Activated naive CD8-positive, alpha-beta T cell (primary cell): ENCODE measurements around the gene JAML.

ENCODE experiments used
- H3K27ac Mint-ChIP-seq: one replicate; pipeline ENCODE4 v1.8.0; 2021; ENCODE audit warnings: mixed read lengths
- H3K27me3 Mint-ChIP-seq: one replicate; pipeline ENCODE4 v1.8.0; 2021; ENCODE audit warnings: mixed read lengths
- H3K36me3 Mint-ChIP-seq: one replicate; pipeline ENCODE4 v1.8.0; 2021; ENCODE audit warnings: mixed read lengths
- H3K4me1 Mint-ChIP-seq: one replicate; pipeline ENCODE4 v1.8.0; 2021; ENCODE audit warnings: low read depth, mixed read lengths
- H3K4me3 Mint-ChIP-seq: one replicate; pipeline ENCODE4 v1.8.0; 2021; ENCODE audit warnings: mild to moderate bottlenecking, mixed read lengths
- H3K9me3 Mint-ChIP-seq: one replicate; pipeline ENCODE4 v1.8.0; 2021; ENCODE audit warnings: low read depth, mixed read lengths

JAML gene

GRCh38 chr11:118230088-118230487, 5.3 kb upstream of the JAML start:
- H3K27ac Mint-ChIP-seq = no peak overlapping the region
- peaks cover 6% of the 10 kb centered on the region for H3K9me3 Mint-ChIP-seq
- H3K36me3 Mint-ChIP-seq = peaks cover 57% of the 10 kb centered on the region
- H3K4me3 Mint-ChIP-seq = no peak overlapping the region
- H3K27me3 Mint-ChIP-seq = no peaks in the 10 kb centered on the region
- H3K4me1 Mint-ChIP-seq = peaks cover 64% of the 10 kb centered on the region

GRCh38 chr11:118229274-118229847, 4.5 kb upstream of the JAML start:
- H3K4me1 Mint-ChIP-seq = peaks cover 62% of the 10 kb centered on the region
- peaks cover 7% of the 10 kb centered on the region for H3K9me3 Mint-ChIP-seq
- H3K4me3 Mint-ChIP-seq = no peak overlapping the region
- peaks cover 54% of the 10 kb centered on the region for H3K36me3 Mint-ChIP-seq
- H3K27ac Mint-ChIP-seq = no peak overlapping the region
- no peaks in the 10 kb centered on the region for H3K27me3 Mint-ChIP-seq

GRCh38 chr11:118227865-118228785, 3.3 kb upstream of the JAML start:
- H3K27ac Mint-ChIP-seq = no peak overlapping the region
- peak overlapping the region; percentile 72 for H3K4me3 Mint-ChIP-seq
- H3K27me3 Mint-ChIP-seq = no peaks in the 10 kb centered on the region
- H3K36me3 Mint-ChIP-seq = peaks cover 44% of the 10 kb centered on the region
- H3K9me3 Mint-ChIP-seq = peaks cover 7% of the 10 kb centered on the region
- peaks cover 53% of the 10 kb centered on the region for H3K4me1 Mint-ChIP-seq

DNA sequence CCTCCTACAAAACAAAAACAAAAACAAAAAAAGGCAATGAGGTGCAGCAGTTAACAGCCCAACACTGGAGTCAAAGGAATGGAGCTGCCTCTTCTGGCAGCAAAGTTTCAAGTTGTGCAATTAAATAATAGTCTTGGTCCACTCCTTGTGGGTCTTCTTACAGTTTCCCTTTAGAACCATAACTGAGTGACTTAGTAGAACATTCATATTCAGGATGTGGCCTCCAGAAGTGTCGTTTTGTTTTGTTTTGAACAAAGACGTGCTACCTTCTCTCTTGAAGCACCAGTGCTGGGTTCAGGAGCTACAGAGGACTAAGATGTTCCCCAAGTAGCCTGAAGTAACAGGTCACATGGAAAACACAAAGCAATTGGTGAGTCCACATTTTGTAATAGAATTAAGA, 2.0 kb upstream of the JAML start:
- peaks cover 42% of the 10 kb centered on the region for H3K36me3 Mint-ChIP-seq
- H3K27ac Mint-ChIP-seq = no peak overlapping the region
- peaks cover 54% of the 10 kb centered on the region for H3K4me1 Mint-ChIP-seq
- H3K27me3 Mint-ChIP-seq = no peaks in the 10 kb centered on the region
- peak overlapping the region; percentile 72 for H3K4me3 Mint-ChIP-seq
- peaks cover 7% of the 10 kb centered on the region for H3K9me3 Mint-ChIP-seq

GRCh38 chr11:118226296-118226695, 1.5 kb upstream of the JAML start:
- Mint-ChIP-seq H3K27me3 (no peaks in the 10 kb centered on the region), H3K4me1 (peaks cover 59% of the 10 kb centered on the region), H3K9me3 (peaks cover 7% of the 10 kb centered on the region), H3K4me3 (peak overlapping the region; percentile 72), H3K27ac (no peak overlapping the region), H3K36me3 (peaks cover 42% of the 10 kb centered on the region)

- Mint-ChIP-seq H3K36me3 (peaks cover 48% of the 10 kb centered on the region), H3K4me3 (peak overlapping the region; percentile 98), H3K27ac (no peak overlapping the region)
Measured at GRCh38 chr11:118223992-118224391, 819 bp downstream of the JAML start.

DNA sequence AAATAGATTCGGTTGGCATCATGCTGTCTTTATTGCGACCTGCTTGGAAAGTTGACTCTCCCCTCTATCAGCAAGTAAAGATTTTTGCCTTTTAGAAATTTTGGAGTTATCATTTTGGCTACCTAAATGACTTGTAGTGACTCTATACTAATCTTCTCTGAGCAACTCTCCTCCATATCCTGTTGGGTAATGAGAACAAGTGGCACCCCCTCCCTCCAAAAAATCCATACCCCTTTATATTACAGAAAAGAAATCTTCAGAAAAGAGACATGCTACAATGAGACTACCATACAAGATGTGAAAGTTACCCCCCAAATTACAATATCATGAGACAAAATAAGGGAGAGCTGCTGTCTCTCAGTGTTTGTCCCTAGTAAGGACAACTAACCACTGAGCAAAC, 1.2 kb downstream of the JAML start:
- H3K4me3 Mint-ChIP-seq = peak overlapping the region; percentile 98
- H3K4me1 Mint-ChIP-seq = peaks cover 84% of the 10 kb centered on the region
- no peaks in the 10 kb centered on the region for H3K27me3 Mint-ChIP-seq
- no peak overlapping the region for H3K27ac Mint-ChIP-seq
- H3K36me3 Mint-ChIP-seq = peaks cover 51% of the 10 kb centered on the region
- H3K9me3 Mint-ChIP-seq = peaks cover 7% of the 10 kb centered on the region

More at GRCh38 chr11:118223992-118224391, 819 bp downstream of the JAML start:
- H3K27me3 Mint-ChIP-seq = no peaks in the 10 kb centered on the region
- H3K4me1 Mint-ChIP-seq = peaks cover 82% of the 10 kb centered on the region
- peaks cover 7% of the 10 kb centered on the region for H3K9me3 Mint-ChIP-seq

GRCh38 chr11:118222437-118222836, 2.4 kb downstream of the JAML start:
- Mint-ChIP-seq H3K36me3 (peaks cover 45% of the 10 kb centered on the region), H3K9me3 (peaks cover 7% of the 10 kb centered on the region), H3K27me3 (no peaks in the 10 kb centered on the region), H3K4me1 (peaks cover 84% of the 10 kb centered on the region), H3K4me3 (peak overlapping the region; percentile 98), H3K27ac (no peak overlapping the region)

GRCh38 chr11:118221419-118221818, 3.4 kb downstream of the JAML start:
- peaks cover 7% of the 10 kb centered on the region for H3K9me3 Mint-ChIP-seq
- peaks cover 84% of the 10 kb centered on the region for H3K4me1 Mint-ChIP-seq
- peak overlapping the region; percentile 98 for H3K4me3 Mint-ChIP-seq
- no peak overlapping the region for H3K27ac Mint-ChIP-seq
- H3K36me3 Mint-ChIP-seq = peaks cover 38% of the 10 kb centered on the region
- no peaks in the 10 kb centered on the region for H3K27me3 Mint-ChIP-seq

GRCh38 chr11:118219732-118220131, 5.1 kb downstream of the JAML start:
- H3K4me3 Mint-ChIP-seq = peak overlapping the region; percentile 98

GRCh38 chr11:118219244-118219643, 5.6 kb downstream of the JAML start:
- H3K4me3 Mint-ChIP-seq = peak overlapping the region; percentile 98
- no peaks in the 10 kb centered on the region for H3K27me3 Mint-ChIP-seq
- H3K36me3 Mint-ChIP-seq = peaks cover 35% of the 10 kb centered on the region
- H3K4me1 Mint-ChIP-seq = peaks cover 88% of the 10 kb centered on the region
- H3K9me3 Mint-ChIP-seq = no peaks in the 10 kb centered on the region
- no peak overlapping the region for H3K27ac Mint-ChIP-seq

More at GRCh38 chr11:118219732-118220131, 5.1 kb downstream of the JAML start:
- Mint-ChIP-seq H3K27ac (no peak overlapping the region), H3K9me3 (no peaks in the 10 kb centered on the region), H3K27me3 (no peaks in the 10 kb centered on the region), H3K36me3 (peaks cover 32% of the 10 kb centered on the region), H3K4me1 (peaks cover 86% of the 10 kb centered on the region)

- Mint-ChIP-seq H3K4me1 (peaks cover 100% of the 10 kb centered on the region), H3K4me3 (peak overlapping the region; percentile 98), H3K27ac (no peak overlapping the region), H3K27me3 (no peaks in the 10 kb centered on the region), H3K9me3 (no peaks in the 10 kb centered on the region), H3K36me3 (peaks cover 51% of the 10 kb centered on the region)
Measured at GRCh38 chr11:118217575-118217974, 7.2 kb downstream of the JAML start.

DNA sequence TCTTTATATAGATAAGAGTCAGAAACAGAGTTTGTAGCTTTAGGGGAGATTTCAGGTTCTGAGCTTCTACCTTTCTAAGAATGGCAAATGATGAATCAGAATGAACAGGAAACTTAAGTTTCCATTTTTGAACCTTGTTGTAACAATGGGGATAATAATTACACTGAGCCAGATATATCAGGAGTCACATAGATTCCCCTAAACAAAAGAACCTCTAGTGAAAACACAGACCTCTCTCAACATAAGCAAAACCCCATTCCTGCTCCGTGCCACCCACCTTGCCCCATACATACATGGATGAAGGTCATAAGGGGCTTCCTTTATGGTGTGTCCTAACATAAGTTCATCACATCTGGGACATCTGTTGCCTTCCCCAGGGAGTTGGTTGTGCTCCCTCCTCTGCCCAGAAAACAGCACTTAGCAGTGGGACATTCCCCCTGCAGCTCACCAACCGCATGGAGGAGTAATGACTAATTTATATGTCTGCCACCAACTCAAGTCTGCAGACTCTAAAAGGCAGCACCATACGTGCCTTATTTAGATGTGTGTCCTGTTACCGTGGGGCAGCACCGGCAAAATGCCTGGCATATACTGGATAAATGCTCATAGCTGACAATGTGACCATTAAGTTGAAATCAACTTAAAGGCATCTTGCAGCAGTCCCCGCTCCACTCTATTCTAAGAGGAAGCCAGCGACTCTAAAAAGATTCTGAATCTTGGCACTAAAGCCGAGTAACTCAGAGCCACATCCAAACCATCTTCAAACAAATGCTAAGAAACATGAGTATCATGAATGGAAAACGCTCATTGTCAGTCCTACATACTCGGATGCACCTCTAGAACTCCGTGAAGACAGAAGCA, 8.0 kb downstream of the JAML start:
- H3K4me3 Mint-ChIP-seq = peak overlapping the region; percentile 98
- no peak overlapping the region for H3K27ac Mint-ChIP-seq
- no peaks in the 10 kb centered on the region for H3K27me3 Mint-ChIP-seq
- H3K36me3 Mint-ChIP-seq = peaks cover 56% of the 10 kb centered on the region
- H3K4me1 Mint-ChIP-seq = peaks cover 100% of the 10 kb centered on the region
- no peaks in the 10 kb centered on the region for H3K9me3 Mint-ChIP-seq

DNA sequence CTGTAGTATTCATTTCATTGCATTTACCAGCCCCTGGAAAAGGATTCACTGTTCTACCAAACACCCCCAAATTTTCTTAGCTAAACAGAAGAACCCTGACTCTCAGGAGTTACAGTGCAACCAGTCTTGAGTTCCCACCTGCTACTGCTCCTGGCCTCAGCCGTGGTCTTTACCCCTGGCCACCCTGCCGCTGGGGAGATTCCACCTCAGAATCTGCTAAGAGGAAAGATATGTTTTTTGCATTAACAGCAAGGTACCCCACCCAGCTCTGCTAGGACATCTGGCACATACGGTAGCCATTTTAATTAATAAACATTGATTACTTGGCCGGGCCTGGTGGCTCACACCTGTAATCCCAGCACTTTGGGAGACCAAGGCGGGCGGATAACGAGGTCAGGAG, 9.0 kb downstream of the JAML start:
- Mint-ChIP-seq H3K27ac (no peak overlapping the region), H3K4me1 (peaks cover 98% of the 10 kb centered on the region), H3K27me3 (no peaks in the 10 kb centered on the region), H3K36me3 (peaks cover 56% of the 10 kb centered on the region), H3K9me3 (no peaks in the 10 kb centered on the region), H3K4me3 (peak overlapping the region; percentile 98)

DNA sequence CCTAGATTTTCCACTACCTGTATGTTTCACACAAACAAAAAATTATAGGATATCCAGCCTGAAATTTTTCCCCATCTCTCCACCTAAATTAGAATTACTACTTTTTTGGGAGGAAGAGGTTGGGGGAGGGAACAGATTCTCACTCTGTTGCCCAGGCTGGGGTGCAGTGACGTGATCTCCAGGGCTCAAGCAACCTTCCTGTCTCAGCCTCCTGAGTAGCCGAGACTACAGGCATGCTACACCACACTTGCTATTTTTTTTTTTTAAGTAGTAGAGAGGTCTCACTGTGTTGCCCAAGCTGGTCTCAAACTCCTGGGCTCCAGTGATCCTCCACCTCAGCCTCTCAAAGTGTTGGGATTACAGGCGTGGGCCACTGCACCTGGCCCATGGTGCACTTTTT, 9.5 kb downstream of the JAML start:
- H3K36me3 Mint-ChIP-seq = peaks cover 59% of the 10 kb centered on the region
- H3K4me1 Mint-ChIP-seq = peaks cover 98% of the 10 kb centered on the region
- peak overlapping the region; percentile 98 for H3K4me3 Mint-ChIP-seq
- no peaks in the 10 kb centered on the region for H3K27me3 Mint-ChIP-seq
- H3K9me3 Mint-ChIP-seq = no peaks in the 10 kb centered on the region
- H3K27ac Mint-ChIP-seq = no peak overlapping the region
